Breast epithelium (tissue), 4 donors: ENCODE data around the gene TMPRSS15. TPM values are rescaled to one million over a fixed set of nuclear protein-coding genes. Genes with fewer than 3 reads are reported as not detected.

Experiments used
- DNase-seq, 2 donors: peaks; one replicate each; pipeline ENCODE4 v3.0.0-alpha.2; 2019; ENCODE audit warnings: low spot score in 2 of 2
- H3K27ac ChIP-seq, 2 donors: fragments of 200-600 bp; sonication (generic) in 1 of 2; one replicate each; pipeline ENCODE4 v1.5.1; 2016 to 2019; ENCODE audit warnings: mild to moderate bottlenecking in 1 of 2
- H3K27me3 ChIP-seq, 2 donors: fragments of 200-600 bp; sonication (generic) in 1 of 2; one replicate each; pipeline versions ENCODE4 v1.5.1 to v1.6.0; 2017 to 2019; ENCODE audit warnings: control low read depth in 1 of 2, mild to moderate bottlenecking in 1 of 2
- H3K36me3 ChIP-seq: fragments of 200-600 bp; one replicate; pipeline ENCODE4 v1.5.1; 2019
- H3K4me1 ChIP-seq, 2 donors: fragments of 200-600 bp; sonication (generic); one replicate each; pipeline ENCODE4 v1.5.1; 2016 to 2019; ENCODE audit warnings: control low read depth in 1 of 2
- H3K4me3 ChIP-seq, 3 donors: fragments of 200-600 bp; sonication (generic); 1 replicate in 2 of 3; 2 replicates in 1 of 3; pipeline ENCODE4 v1.5.1; 2016 to 2019; ENCODE audit warnings: mild to moderate bottlenecking in 3 of 3, moderate library complexity in 2 of 3
- H3K9me3 ChIP-seq, 2 donors: fragments of 200-600 bp; sonication (generic) in 1 of 2; one replicate each; pipeline ENCODE4 v1.5.1; 2016 to 2019; ENCODE audit warnings: control low read depth in 1 of 2
- POLR2A ChIP-seq: fragments of 450-650 bp; IDR thresholded peaks from one replicate; pipeline ENCODE4 v1.6.1; 2016; ENCODE audit warnings: antibody characterized with exemption, mild to moderate bottlenecking, moderate library complexity
- POLR2AphosphoS5 ChIP-seq, 3 donors: sonication (generic); formaldehyde crosslinking; IDR thresholded peaks; one replicate each; pipeline ENCODE4 v1.6.1; 2017; ENCODE audit warnings: antibody characterized with exemption in 3 of 3
- intact Hi-C: fragments of 100-400 bp; cut with DNase I; formaldehyde crosslinking; loops from one replicate; pipeline ENCODE4 v1.15.1; 2023; ENCODE audit warnings: low total_unique reads
- total RNA-seq, 3 donors: library from RNA; depleted of rRNA; stranded (reverse); fragments of >200 nt; gene quantifications; one replicate each; pipeline ENCODE4 v1.1.0, GENCODE V29; 2016
- TF ChIP-seq, protein P1 (sequence below), 3 donors: fragments of 450-650 bp; IDR thresholded peaks; one replicate each; pipeline ENCODE4 v1.5.1; 2016 to 2017; ENCODE audit warnings: antibody characterized with exemption in 3 of 3, mild to moderate bottlenecking in 3 of 3, moderate library complexity in 3 of 3

The TMPRSS15 gene
- total RNA-seq, 3 donors from 2014 or later, result not detected

DNA sequence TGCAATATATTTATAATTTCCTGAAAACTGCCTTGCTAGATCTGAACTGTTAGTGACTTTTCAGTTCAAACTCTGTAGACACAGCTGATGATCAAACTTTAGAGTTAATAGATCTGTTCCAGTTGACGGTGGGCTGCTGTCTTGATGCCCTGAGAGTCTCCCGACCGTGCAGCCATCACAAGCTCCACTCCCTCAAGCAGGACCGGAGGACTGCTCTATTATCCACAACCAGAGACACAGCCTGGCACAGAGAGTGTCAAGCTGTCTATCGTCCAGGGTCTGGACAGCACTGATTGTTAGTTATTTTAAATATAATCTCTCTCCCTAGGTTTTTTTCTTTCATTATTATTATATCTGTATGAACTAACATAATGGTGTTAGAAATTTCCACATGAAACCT, 150.9 kb downstream of the TMPRSS15 start:
- TF ChIP-seq POLR2AphosphoS5 (IDR thresholded peaks at IDR 0.05) (no peak), POLR2A (no peak)
- TF ChIP-seq, protein P1, sequence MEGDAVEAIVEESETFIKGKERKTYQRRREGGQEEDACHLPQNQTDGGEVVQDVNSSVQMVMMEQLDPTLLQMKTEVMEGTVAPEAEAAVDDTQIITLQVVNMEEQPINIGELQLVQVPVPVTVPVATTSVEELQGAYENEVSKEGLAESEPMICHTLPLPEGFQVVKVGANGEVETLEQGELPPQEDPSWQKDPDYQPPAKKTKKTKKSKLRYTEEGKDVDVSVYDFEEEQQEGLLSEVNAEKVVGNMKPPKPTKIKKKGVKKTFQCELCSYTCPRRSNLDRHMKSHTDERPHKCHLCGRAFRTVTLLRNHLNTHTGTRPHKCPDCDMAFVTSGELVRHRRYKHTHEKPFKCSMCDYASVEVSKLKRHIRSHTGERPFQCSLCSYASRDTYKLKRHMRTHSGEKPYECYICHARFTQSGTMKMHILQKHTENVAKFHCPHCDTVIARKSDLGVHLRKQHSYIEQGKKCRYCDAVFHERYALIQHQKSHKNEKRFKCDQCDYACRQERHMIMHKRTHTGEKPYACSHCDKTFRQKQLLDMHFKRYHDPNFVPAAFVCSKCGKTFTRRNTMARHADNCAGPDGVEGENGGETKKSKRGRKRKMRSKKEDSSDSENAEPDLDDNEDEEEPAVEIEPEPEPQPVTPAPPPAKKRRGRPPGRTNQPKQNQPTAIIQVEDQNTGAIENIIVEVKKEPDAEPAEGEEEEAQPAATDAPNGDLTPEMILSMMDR (IDR thresholded peaks at IDR 0.05), result no peak
- no peak for DNase-seq
- intact Hi-C loops, result no loop called here
- Histone ChIP-seq H3K27me3 (no peaks in the 10 kb centered on the region), H3K36me3 (no peaks in the 10 kb centered on the region), H3K27ac (no peak overlapping the region), H3K9me3 (no peaks in the 10 kb centered on the region), H3K4me3 (no peak overlapping the region), H3K4me1 (no peaks in the 10 kb centered on the region)

DNA sequence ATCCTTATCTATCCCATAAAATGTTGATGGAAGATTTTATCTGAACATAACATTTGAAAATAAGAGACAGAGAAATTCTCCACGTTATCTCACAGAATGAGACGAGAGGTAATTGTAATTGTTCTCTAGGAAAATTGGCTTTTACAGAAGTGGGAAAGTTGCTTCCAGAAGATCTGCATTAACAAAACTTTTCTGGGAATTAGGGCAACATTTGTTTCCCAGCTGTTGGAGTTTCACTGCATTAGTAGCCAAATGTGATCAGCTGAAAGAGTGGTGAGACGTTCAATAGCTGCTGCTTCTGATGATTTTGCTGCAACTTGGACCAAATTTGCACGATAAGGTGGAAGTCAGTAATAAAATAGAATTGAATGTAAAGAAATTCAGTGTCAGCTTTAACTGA, 151.3 kb downstream of the TMPRSS15 start:
- TF ChIP-seq, protein P1 (IDR thresholded peaks at IDR 0.05), result no peak
- TF ChIP-seq POLR2AphosphoS5 (IDR thresholded peaks at IDR 0.05) (no peak), POLR2A (no peak)
- Histone ChIP-seq H3K27me3 (no peaks in the 10 kb centered on the region), H3K4me3 (no peak overlapping the region), H3K4me1 (no peaks in the 10 kb centered on the region), H3K27ac (no peak overlapping the region), H3K9me3 (no peaks in the 10 kb centered on the region), H3K36me3 (no peaks in the 10 kb centered on the region)
- intact Hi-C loops, result no loop called here
- no peak for DNase-seq

DNA sequence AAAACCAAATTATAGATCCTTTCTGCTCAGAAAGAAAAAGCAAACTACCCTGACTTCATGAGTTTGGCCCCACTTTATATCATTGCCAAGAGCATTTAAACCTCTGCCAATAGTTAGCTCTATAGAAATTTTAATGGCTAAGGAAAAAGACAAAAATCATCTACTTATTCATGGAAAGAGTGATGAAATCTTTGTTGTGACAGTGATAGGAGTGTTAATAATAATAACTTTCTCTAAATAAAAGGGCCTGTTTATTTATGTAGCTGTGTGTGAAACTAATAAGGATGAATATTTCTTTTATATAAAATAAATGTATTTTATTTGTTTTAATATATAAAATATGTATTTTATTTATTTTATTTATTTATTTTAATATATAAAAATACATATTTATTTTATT, 152.5 kb downstream of the TMPRSS15 start:
- intact Hi-C loops, result no loop called here
- DNase-seq, result no peak
- H3K36me3 ChIP-seq, result no peaks in the 10 kb centered on the region
- H3K4me3 ChIP-seq, result no peak overlapping the region
- H3K27me3 ChIP-seq, result no peaks in the 10 kb centered on the region
- no peak for TF ChIP-seq POLR2AphosphoS5 (IDR thresholded peaks at IDR 0.05)
- no peak for TF ChIP-seq POLR2A
- TF ChIP-seq, protein P1 (IDR thresholded peaks at IDR 0.05), result no peak
- no peaks in the 10 kb centered on the region for H3K4me1 ChIP-seq
- H3K27ac ChIP-seq, result no peak overlapping the region
- no peaks in the 10 kb centered on the region for H3K9me3 ChIP-seq

DNA sequence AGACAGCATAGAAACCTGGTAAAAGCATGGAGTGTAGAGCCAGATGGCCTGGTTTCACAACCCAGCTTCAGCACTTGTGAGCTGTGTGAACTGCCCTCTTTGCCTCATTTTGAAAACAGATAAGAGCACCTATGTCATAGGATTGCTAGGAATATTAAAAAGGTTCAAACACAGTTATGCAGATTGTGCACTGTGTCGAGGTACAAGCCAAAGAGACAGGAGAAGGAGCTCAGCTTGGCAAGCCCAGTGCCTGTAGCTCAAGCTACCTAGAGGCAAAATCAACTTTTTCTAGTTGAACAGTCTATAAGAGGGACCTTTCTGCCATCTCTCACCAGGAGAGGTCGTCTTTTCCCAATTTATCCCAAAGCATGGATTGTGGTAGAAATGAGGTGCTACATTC, 153.9 kb downstream of the TMPRSS15 start:
- intact Hi-C loops, result no loop called here
- H3K9me3 ChIP-seq, result no peaks in the 10 kb centered on the region
- H3K4me1 ChIP-seq, result no peaks in the 10 kb centered on the region
- DNase-seq, result no peak
- no peaks in the 10 kb centered on the region for H3K36me3 ChIP-seq
- peaks cover 0 to 10% of the 10 kb centered on the region in 2 donors for H3K27me3 ChIP-seq
- TF ChIP-seq POLR2AphosphoS5 (IDR thresholded peaks at IDR 0.05), result no peak
- TF ChIP-seq, protein P1 (IDR thresholded peaks at IDR 0.05), result no peak
- no peak for TF ChIP-seq POLR2A
- no peak overlapping the region for H3K4me3 ChIP-seq
- H3K27ac ChIP-seq, result no peak overlapping the region

DNA sequence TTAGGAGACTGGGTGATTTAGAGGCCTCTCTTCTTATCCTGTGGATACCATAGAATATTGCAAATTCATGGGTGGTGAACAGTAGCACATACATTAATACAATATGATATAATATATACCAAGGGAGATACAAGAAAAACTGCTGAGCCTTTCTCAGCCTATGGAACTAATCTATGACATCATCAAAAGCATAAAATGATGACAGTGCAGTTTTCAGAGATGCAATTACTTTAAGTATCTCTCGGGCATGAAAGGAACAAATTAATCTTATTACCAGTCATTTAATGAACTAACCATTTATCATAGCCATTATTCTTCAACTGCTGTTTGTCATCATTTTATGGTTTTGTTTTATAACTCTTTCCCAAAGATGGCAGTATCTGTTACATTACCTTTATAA, 155.4 kb downstream of the TMPRSS15 start:
- Histone ChIP-seq H3K27me3 (peaks cover 0 to 20% of the 10 kb centered on the region in 2 donors), H3K9me3 (no peaks in the 10 kb centered on the region), H3K4me3 (no peak overlapping the region), H3K36me3 (no peaks in the 10 kb centered on the region), H3K4me1 (no peaks in the 10 kb centered on the region), H3K27ac (no peak overlapping the region)
- TF ChIP-seq POLR2AphosphoS5 (IDR thresholded peaks at IDR 0.05) (no peak), POLR2A (no peak)
- TF ChIP-seq, protein P1 (IDR thresholded peaks at IDR 0.05), result no peak
- no peak for DNase-seq
- intact Hi-C loops, result no loop called here
